GM18526 (cell line): ENCODE measurements around the gene KNDC1.

Experiments used
- POLR2A ChIP-seq: IDR thresholded peaks from 3 replicates; pipeline ENCODE4 v1.6.1; 2011; ENCODE audit not compliant: insufficient read length; ENCODE audit errors: extremely low read depth

Gene KNDC1

DNA sequence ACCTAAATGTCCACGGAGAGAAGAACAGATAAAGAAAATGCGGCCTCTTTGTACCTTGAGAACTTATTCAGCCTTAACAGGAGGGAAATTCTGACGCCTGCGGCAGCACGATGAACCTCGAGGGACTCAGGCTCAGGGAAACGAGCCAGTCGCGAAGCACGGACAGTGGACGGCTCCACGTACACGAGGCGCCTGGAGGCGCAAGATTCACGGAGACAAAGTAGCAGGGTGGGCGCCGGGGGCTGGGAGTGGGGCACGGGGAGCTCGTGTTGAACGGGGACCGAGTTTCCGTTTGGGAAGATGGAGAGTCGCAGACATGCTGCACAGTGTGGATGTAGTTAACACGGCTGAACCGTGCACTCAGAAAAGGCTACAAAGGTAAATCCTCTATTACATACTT is 56.8 kb downstream of the KNDC1 start:
- no peak for TF ChIP-seq POLR2A

DNA sequence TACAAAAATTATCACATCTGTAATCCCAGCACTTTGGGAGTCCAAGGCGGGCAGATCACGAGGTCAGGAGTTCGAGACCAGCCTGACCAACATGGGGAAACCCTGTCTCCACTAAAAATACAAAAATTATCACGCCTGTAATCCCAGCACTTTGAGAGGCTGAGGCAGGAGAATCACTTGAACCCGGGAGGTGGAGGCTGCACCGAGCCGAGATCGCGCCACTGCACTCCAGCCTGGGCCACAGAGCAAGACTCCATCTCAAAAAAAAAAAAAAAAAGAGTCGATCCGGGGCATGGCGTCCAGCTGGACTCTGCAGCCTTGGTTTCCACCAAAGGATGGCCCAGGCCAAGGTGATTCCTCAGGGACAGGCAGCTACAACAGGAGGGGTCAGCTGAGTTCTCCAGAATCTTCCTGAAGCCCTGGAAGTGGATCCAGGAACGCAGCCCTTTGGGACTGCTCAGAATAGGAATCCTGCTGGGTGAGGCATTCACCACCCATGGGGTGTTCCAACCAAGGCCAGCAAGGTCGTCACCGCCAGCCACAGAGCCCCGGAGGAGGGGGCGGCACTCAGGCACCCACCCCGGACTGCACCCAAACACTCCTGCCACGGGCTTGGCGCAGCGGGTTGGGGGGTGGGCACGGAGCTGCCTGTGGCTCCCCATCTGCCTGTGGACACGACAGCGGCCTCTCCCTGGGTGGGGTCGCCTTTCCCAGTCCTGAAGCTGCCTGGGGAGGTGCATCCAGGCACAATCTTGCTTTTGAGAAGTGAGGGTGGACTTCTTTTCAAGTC is 58.0 kb downstream of the KNDC1 start:
- no peak for TF ChIP-seq POLR2A

DNA sequence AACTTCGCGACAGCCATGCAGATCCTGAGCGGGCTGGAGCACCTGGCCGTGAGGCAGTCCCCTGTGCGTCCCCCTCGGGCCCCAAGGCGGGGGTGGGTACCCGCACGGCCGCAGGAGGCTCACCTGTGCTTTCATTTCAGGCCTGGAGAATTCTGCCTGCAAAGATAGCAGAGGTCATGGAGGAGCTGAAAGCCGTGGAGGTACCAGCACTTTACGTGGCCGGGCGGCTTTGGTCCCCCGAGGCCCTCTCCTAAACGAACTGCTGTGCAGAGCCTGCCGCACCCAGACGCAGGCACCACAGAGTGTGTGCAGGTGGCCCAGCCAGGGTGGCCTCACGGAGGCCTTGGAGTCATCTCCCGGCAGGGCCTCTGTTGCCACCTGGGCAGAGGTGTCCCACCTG is 58.9 kb downstream of the KNDC1 start:
- no peak for TF ChIP-seq POLR2A

DNA sequence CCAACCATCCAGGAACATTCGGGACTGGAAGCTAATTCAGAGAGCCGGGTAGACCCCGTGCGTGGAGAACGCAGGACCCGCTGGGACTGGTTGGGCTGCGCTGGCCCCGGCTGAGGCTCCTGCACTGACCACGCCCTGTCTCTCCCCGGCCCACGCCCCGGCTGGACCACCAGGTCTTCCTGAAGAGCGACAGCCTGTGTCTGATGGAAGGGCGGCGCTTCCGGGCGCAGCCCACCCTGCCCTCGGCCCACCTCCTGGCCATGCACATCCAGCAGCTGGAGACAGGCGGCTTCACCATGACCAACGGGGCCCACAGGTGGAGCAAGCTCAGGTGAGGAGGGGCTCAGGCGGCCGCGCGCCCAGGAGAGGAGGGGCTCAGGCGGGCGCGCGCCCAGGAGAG is 59.8 kb downstream of the KNDC1 start:
- TF ChIP-seq POLR2A = no peak

DNA sequence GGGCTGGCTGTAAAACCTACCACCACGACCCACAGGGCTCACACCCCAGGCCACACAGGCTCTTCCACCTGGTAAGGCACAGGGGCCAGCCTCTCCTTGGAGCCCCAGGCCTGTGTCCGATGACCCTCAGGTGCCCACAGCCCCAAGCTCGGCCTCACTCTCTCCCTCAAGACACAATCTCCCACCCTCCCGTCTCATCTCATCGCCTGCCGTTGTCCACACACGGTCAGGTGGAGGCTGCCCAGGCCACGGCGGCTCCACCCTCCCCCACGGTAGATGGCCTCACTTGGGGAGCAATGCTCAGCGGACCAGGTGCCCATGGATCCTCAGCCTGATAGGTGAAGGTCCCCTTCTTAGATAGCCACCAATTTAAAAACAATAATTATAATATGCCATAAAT is 61.3 kb downstream of the KNDC1 start:
- no peak for TF ChIP-seq POLR2A

DNA sequence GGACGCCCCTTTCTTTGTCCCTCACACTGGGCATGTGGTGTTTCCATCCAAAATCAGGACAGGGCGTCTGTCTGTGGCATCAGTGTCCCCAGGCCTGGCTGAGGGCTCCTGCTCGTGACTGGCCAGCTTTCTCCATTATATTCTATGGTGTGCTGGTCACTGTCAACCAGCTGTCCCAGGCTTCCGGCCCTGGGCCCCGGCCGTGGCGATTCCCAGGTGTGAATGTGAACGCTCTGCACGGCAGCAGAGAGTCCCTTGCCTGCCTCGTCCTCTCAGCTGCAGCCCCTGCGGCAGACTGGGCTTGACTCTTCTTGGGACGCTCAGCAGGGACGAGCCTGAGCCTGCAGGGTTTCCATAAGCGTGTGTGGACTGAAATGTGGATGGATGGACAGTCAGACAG is 64.1 kb downstream of the KNDC1 start:
- no peak for TF ChIP-seq POLR2A

DNA sequence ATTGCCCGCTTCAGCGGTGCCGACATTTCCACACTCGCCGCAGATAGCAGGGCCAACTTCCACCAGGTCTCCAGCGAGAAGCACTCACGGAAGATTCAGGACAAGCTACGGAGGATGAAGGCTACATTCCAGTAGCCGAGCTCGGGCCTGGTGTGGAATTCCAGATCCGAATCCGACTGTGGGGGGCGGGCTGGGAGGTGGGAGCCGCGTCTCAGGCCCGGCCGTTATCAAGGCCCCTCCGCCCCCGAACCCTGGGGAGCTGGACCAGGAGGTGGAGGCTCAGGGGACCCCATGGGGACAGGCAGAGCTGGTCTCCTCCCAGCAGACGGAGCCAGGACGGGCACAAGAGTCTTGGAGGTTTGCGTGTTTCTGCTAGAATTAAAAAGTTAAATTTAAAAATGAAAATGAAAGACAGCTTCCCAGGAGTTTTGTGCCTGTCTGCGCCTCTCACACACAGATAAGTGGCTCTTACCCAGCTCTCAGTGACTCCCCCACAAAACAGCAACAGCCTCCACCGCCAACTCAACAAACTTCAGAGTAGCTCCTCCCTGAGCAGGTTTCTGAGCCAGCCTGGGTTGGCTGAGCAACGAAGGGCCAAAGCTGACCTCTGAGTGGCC is 64.8 kb downstream of the KNDC1 start:
- no peak for TF ChIP-seq POLR2A

DNA sequence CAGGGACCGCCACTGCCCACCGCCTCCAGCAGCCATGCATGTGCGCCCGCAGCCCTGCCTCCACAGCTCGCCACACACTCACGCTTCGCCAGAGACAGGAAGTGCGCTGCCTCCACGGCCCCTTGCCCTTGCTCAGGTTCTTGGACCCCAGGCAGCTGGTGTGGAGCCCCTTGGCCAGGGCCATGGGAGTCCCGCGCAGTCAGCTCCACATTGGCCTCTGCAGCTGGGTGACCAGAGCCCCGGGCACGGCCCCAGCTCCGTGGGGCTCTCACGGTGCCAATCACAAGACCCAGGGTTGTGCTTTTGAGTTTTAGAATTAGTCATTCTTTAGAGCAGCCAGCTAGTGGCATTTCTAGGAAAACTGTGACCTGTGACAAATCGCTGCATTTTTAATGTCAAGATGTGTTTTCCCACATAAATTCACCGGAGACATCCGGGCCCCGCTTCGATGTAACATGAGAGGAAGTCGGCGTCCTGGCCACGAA is 65.7 kb downstream of the KNDC1 start:
- no peak for TF ChIP-seq POLR2A

DNA sequence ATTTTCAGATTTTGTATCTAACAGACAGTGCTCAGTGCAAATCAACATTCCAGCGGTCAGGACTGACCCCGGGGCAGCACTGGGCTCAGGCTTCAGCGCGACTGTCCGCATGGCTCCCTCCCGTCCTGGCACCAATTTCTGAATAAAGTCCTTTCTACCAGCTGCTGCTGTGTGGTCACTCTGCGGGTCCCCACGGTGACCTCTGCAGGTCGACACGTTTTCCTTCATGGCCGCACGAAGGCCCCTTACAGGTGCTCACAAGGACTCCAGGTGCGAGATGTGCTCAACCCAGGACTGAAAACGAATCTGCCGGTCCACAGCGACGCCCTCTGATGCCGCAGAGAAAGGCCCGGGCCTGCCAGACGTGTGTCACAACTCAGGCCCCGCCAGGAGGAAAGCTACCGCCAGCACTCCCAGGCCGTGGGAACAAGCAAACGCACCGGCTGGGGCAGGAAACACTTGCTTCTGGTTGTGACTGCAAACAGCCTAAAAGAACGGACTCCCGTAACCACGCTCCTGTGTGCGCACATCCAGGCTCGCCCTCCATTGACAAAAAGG is 66.3 kb downstream of the KNDC1 start:
- TF ChIP-seq POLR2A = no peak

DNA sequence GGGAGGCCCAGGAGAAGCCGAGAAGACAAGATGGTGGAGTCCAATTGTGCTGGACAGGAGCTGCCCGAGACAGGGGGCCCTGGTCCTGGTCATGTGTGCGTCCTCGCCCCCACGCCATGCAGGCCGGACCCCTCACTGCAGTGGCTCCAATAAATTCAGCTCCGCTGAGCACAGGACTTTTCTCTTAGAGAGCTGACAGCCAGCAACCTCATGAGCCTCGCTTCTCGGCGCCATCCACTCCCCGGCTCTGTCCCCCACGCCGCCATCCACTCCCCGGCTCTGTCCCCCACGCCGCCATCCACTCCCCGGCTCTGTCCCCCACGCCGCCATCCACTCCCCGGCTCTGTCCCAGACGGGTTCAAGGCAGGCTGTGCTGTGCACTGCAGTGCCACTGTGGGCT is 67.2 kb downstream of the KNDC1 start:
- TF ChIP-seq POLR2A = no peak

DNA sequence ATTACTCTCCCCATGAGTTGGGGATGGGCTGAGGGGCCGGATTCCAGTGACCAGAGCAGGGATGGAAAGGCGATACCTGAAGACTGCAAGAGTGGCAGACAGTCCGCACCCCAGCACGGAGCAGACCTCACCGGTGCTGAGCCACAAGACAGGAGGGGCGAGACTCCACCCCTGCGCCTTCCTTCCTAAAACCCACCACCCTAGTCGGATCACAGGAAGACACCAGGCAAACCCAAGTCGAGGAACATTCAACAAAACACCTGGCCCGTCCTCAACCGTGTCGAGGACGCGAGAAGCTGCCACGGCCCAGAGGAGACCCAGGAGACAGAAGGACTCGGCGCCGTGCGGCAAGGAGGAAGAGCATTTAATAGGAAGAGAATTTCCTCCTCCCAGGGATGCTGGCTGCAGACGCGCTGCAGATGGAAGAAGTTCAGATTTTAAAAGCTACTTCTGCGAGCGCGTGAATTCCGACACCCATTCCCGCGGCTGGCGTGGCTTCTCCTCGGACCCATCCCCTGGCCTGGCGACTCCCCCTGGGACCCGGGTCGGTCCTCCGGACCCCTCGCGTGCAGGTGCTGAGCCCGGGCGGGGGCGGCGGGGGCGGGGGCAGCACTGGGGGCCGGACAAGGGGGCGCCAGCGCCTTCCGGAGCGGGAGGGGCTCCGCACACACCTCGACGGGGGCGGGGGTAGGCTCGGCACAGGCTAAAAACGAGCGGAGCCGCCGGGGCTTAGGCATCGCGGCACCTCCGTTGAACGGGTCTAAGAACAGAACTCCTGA is 69.4 kb downstream of the KNDC1 start:
- TF ChIP-seq POLR2A = no peak

DNA sequence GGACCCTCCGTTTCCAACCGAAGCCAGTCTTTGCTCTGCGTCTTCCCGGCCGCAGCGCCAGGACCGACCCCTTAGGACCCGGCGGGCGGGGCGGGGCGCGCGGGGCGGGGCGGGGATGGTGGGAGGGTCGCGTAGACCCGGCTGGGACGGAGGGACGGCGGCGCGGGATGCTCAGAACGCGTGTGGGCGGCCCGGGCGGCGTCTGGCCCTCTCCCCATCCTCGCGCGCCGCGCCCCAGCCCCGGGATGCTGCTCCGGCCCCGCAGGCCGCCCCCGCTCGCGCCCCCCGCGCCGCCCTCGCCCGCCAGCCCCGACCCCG is 70.0 kb downstream of the KNDC1 start, which contains the start of gene UTF1:
UTF1 (plus strand) TSS at position 174 of the 318 bp plus-strand sequence; CDS start at position 246, 72 bp downstream.
- TF ChIP-seq POLR2A = no peak

DNA sequence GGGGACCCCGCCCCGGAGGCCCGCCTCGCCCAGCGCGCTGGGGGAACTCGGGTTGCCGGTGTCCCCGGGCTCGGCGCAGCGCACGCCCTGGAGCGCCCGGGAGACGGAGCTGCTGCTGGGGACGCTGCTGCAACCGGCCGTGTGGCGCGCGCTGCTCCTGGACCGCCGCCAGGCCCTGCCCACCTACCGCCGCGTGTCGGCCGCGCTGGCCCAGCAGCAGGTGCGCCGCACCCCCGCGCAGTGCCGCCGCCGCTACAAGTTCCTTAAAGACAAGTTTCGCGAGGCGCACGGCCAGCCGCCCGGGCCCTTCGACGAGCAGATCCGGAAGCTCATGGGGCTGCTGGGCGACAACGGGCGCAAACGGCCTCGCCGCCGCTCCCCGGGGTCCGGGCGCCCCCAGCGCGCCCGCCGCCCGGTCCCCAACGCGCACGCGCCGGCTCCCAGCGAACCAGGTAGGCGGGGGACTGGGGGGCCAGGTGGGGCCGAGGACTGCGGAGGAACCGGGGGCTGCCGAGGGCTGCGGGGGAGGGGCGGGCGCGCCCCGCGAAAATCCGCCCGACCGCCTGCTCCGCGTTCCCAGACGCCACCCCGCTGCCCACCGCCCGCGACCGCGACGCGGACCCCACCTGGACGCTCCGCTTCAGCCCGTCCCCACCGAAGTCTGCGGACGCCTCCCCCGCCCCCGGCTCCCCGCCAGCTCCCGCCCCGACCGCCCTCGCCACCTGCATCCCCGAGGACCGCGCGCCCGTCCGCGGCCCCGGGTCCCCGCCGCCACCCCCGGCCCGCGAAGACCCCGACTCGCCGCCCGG is 70.6 kb downstream of the KNDC1 start:
- TF ChIP-seq POLR2A = no peak

DNA sequence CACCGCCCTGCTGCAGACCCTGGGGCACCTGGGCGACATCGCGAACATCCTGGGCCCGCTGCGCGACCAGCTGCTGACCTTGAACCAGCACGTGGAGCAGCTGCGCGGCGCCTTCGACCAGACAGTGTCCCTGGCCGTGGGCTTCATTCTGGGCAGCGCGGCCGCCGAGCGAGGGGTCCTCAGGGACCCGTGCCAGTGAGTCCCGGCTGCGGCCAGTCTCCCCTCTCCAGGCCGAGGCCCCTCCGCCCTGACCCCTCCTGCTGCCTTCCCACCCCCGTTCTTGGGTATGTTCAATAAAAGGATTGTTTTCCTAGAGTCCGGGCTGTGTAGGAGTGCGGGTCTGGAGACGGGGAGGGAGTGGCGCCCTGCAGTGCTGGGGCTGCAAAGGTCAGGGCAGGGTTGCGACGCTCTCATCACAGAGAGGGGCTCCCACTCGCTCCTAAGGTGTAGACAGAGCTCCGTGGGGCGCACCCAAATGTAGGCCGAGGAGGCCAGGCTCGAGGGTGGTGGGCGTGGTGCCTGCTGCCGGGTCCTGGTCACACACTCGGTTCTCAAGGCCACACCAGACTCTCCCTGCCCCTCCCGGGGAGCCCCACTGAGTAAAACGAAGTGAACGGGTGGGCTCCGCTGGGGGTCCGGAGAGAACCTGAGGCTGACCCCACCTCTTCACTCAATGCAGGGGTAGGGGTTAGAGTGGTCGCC is 71.4 kb downstream of the KNDC1 start:
- no peak for TF ChIP-seq POLR2A
